HG03196 (cell line): Measurements from ENCODE around the gene BAZ2B.

Experiments used
- ATAC-seq: cut with Tn5 transposase; IDR thresholded peaks from one replicate; pipeline ENCODE4 v1.9.1; 2021; ENCODE audit not compliant: unreplicated experiment

Gene BAZ2B

GRCh38 chr2:159462961-159463360, 153.4 kb downstream of the BAZ2B start:
- ATAC-seq: no peak

GRCh38 chr2:159462201-159462785, 154.1 kb downstream of the BAZ2B start:
- ATAC-seq: no peak

GRCh38 chr2:159461076-159461475, 155.3 kb downstream of the BAZ2B start:
- no peak for ATAC-seq

GRCh38 chr2:159460227-159460626, 156.1 kb downstream of the BAZ2B start:
- ATAC-seq: no peak

GRCh38 chr2:159459279-159459678, 157.1 kb downstream of the BAZ2B start:
- no peak for ATAC-seq

- no peak for ATAC-seq
These were observed 158.8 kb downstream of the BAZ2B start for GRCh38 chr2:159457589-159457988.

GRCh38 chr2:159456500-159457426, 159.6 kb downstream of the BAZ2B start:
- ATAC-seq: no peak

GRCh38 chr2:159455330-159455918, 160.9 kb downstream of the BAZ2B start:
- no peak for ATAC-seq

- ATAC-seq: no peak
These were observed 162.2 kb downstream of the BAZ2B start for GRCh38 chr2:159454185-159454584.

- no peak for ATAC-seq
These were observed 166.2 kb downstream of the BAZ2B start for GRCh38 chr2:159450180-159450579.

GRCh38 chr2:159449504-159450124, 166.7 kb downstream of the BAZ2B start:
- no peak for ATAC-seq

- ATAC-seq: no peak
These were observed 169.5 kb downstream of the BAZ2B start for GRCh38 chr2:159446817-159447216.

GRCh38 chr2:159446201-159446600, 170.1 kb downstream of the BAZ2B start:
- ATAC-seq: no peak

GRCh38 chr2:159445307-159445706, 171.0 kb downstream of the BAZ2B start:
- no peak for ATAC-seq

GRCh38 chr2:159444754-159445153, 171.6 kb downstream of the BAZ2B start:
- ATAC-seq: no peak

GRCh38 chr2:159442159-159442852, 174.0 kb downstream of the BAZ2B start:
- no peak for ATAC-seq

GRCh38 chr2:159441182-159441581, 175.2 kb downstream of the BAZ2B start:
- ATAC-seq: no peak

GRCh38 chr2:159439421-159439820, 176.9 kb downstream of the BAZ2B start:
- ATAC-seq: no peak

- ATAC-seq: no peak
These were observed 177.5 kb downstream of the BAZ2B start for GRCh38 chr2:159438720-159439353.

GRCh38 chr2:159438284-159438683, 178.1 kb downstream of the BAZ2B start:
- no peak for ATAC-seq
